HG03460 (cell line): Measurements from ENCODE around the gene HSF2BP.
"Not testable (repeated sequence)": the region's sequence is repeated elsewhere in the genome, so short reads cannot be mapped to it uniquely, and the experiment has no call there.

Experiments
- ATAC-seq: cut with Tn5 transposase; IDR thresholded peaks from one replicate; pipeline ENCODE4 v1.9.1; 2021; ENCODE audit not compliant: unreplicated experiment

HSF2BP gene

GRCh38 chr21:43562451-43562850, 96.8 kb downstream of the HSF2BP start:
- not testable (repeated sequence) for ATAC-seq

- ATAC-seq: not testable (repeated sequence)
Observed at GRCh38 chr21:43540561-43540960, 118.7 kb downstream of the HSF2BP start.

- not testable (repeated sequence) for ATAC-seq
Observed at GRCh38 chr21:43522495-43523131, 136.7 kb downstream of the HSF2BP start.

DNA sequence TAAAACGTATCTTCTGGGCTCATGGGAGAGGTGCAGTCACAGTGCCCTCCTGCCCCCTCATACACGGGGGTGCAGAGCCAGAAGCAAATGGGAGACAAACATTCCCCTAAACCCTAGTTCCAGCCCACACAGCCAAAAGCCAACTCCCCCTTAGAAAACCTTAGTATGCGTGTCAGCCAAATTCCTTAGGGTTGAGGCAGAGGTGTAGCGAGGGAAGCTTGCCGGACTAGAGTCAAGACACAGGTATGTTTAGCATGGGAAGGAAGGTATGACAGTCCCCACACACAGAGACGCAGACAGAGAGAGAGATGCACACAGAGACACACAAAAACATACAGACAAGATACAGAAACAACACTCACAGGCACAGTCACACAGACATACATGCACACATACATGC, 141.6 kb downstream of the HSF2BP start:
- not testable (repeated sequence) for ATAC-seq

DNA sequence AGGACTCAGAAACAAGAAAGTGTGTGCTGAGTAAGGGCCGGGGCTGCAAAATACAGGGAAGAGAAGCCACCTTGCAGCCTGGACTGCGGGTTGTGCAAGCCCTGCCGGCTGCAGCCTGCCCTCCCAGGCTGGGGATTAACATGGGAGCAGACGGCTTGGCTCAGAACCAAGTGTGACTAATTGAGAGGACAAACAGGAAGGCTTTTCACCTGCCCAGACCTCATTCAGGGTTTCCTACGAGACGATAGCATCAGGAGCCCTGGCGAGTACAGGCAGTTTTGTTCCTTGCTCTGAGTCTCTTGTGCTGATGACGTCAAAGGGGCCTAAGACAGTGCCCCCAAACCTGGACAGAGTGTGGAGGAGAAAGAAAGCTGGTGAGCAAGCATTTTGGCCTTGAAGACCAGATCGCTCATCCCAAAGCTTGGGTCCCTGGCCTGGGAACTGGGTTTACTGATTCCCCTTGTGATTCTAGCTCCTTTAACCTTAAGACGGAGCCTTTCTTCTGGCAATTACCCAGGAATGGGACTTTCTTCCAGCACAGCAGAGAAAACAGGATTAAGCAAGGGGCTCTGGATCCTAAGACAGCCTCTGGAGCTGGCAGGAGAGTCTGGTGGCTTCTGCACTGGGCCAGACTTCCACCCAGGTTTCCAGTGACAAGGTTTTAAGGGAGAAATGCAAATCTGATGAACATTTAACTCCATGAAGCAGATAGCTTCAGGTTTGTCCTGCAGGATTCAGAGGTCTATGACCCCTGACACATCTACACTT, 142.2 kb downstream of the HSF2BP start:
- ATAC-seq: not testable (repeated sequence)

DNA sequence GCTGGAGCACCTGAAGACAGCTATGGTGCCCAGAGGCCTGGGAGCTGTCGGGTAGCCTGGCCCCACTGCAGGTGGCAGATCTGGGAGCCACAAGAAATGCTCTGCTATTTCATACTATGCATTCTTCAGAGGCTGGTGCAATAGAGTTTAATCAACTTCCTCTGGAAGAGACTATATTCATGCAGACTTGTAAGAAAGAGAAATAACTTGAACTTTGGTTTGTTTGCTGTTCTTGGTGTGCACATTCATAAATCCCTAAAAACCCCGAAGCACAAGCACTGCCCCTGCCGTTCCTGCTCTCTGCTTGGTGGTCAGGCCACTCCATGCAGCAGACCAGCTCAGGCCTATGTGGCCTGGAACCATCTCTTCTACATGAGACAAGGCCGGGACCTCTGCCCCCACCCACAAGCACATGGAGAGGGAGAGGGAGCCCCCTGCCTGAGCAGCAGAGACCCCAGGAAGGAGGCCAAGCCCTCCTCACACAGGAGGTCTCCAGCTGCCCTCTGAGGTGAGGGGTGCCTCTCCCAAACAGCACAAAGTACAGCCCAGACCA, 142.9 kb downstream of the HSF2BP start:
- ATAC-seq: not testable (repeated sequence)

GRCh38 chr21:43514834-43515233, 144.5 kb downstream of the HSF2BP start:
- not testable (repeated sequence) for ATAC-seq

GRCh38 chr21:43513023-43513422, 146.3 kb downstream of the HSF2BP start:
- not testable (repeated sequence) for ATAC-seq

DNA sequence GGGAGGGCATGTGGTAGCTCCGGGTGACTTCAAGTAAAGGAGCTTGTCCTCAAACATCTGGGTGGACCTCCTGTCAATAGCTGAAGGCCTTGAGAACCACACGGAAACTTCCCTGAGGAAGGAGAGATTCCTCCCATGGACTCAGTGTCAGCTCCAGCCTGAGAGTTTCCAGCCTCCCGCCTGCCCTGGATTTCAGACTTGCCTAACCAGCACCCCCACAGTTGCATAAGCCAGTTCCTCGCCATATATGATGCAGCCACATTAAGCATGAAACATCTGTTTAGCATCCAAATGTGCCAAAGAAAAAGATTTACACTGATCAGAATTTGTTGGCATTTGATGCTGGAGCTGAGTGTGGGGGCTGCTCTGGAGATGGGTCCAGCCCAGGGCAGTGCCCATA, 148.1 kb downstream of the HSF2BP start:
- not testable (repeated sequence) for ATAC-seq

DNA sequence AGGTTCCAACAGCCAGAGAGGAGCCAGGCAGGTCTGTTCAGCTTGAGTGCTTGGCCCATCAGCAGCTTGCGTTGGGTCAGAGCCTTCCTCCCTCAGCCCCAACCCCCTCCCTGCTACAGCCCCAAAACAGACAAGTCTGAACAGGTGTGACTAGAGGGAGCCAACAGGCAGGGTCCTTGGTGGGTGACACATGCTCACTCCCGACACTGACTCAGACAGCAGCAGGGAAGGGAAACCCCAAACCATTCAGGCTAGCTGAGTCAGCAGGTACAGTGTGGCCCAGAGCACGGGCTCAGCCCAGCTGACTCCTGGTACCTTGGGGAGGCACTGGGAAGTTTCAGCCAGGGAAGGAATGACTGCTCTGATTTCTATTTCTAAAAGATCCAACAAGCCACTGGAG, 148.6 kb downstream of the HSF2BP start:
- ATAC-seq: not testable (repeated sequence)

- ATAC-seq: not testable (repeated sequence)
Observed at GRCh38 chr21:43503892-43504291, 155.4 kb downstream of the HSF2BP start.

- not testable (repeated sequence) for ATAC-seq
Observed at GRCh38 chr21:43503075-43503750, 156.1 kb downstream of the HSF2BP start.

DNA sequence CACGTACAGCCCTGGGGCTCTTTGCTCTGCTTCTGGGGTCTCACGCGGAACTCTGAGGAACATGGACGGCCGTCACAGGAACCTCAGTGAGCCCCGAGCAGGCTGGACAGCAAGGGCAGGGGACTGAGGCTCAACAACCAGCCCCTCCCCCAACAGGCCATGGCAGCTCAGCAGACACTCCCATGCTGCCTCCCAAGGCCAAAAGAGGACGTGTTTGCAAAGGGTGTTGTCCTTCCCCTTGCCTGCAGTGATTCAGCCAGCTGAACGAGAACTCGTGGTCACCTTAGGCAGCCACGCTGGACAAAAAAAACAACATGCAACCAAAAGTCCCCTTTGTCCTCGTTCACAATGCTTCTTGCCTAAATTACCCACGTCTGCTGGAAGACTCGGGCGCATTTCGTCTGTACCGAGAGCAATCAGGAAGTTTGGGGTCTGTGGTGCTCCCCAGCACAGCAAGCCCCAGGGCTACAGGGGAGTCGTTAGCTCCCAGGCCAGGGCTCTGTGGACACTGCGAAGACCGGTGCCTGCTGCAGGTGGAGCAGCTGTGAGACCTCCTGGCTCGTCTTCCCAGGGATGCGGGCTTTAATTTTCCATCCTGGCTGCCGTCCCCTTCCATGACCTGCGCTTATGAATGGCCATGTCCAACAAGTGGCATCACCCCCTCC, 156.7 kb downstream of the HSF2BP start:
- ATAC-seq: not testable (repeated sequence)

GRCh38 chr21:43498924-43499323, 160.4 kb downstream of the HSF2BP start:
- ATAC-seq: not testable (repeated sequence)

GRCh38 chr21:43498065-43498464, 161.2 kb downstream of the HSF2BP start:
- not testable (repeated sequence) for ATAC-seq

DNA sequence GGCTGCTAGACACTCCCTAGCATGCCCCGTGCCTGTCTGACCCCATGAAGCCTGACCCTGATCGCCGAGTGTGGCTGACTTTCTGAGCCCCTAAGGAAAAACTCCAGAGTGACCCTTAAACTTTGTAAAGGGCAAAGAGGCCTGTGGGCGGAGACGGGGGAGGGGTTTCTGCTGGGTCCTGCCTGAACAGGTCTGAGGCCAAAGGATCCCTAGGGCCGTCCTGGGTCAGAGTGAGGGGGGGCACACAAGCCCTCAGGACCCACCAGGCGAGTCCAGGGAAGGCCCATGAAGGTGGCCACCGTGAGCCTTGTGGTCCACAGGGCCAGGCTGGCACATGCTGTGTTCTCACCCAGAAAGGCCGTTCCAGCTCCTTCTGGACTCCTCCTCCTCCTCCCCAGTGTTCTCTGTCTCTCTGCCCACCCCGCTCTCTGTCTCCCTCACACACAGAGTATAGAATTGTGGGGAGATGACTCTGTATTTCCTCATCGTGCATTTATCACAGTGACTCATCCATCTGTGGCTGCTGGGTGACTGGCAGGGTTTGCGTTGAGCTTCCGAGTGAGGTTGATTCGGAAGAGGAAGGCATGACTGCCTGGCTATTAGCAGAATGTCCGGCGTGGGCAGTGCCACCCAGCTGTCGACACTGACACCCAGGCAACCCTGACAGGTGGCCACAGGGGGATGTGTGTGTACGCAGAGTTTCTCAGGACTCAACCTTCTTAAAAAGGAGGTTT, 164.8 kb downstream of the HSF2BP start:
- not testable (repeated sequence) for ATAC-seq

DNA sequence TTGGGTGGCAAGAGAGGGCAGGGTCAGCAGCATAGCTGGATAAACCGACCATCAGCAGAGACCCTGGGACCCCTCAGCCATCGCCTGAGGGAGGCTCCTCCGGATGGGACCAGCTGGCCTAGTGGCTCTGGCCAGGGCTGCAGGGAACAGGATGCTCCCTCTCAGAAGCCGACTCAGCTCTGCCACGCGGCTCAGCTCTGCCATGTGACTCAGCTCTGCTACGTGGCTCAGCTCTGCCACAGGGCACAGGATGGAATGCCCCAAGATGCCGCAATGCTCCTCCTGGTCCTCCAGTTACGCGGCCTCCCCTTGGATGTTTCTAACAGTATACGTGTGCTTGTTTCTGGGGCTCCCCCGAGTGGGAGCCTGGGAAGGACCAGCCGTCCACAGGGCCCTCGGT, 165.8 kb downstream of the HSF2BP start:
- ATAC-seq: not testable (repeated sequence)

DNA sequence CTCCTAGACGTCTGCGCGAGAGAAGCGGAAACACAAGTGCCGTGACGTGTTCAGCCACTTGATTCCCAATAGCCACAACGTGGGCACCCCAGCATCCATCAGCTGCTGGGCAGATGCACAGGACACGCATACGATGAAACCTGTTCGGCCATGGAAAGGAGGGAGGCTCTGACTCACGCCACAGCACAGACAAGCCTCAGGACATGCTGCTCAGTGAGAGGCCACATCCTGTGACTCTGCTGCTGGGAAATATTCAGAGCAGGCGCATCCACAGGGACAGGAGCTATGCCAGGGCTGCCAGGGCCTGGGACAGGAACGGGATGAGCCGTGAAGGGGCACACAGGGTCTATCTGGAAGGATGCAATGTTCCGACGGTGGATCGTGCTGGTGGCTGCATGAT, 171.1 kb downstream of the HSF2BP start:
- ATAC-seq: not testable (repeated sequence)

DNA sequence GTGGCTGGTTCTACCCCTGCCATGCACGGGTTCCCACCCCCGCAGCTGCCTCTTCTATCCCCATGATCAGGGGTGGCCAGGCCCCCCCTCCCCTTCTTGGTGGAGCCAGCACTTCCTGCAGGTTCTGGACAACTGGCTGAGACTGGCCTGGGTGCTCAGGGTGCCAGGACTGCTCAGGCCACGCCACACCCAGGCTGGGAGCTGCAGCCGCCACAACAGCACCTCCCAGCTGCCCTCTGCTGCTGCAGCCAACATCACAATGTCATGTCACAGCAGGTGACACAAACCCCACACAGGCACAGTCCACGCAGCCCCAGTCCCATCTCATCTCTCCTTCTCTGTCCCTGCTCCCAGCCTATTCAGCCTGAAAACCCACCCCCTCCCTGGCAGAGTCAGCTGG, 173.2 kb downstream of the HSF2BP start:
- not testable (repeated sequence) for ATAC-seq

DNA sequence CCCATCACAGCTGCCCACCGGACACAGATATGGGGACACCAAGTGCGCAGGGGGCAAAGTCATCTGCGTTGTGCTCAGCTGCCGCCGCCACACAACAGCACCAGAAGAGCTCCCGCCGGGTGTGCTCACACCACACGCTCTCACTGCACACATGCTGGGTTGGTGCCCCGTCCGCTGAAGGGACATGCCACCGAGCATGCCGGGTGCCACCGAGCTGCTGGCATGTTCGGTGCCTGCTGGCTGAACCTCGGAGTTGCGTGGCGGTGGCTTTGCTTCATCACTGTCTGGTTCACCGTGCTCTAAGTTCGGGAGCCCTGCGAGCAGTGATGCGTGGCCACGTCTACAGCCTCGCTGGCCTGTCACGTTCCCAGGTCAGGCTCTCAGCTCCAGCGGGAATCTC, 174.3 kb downstream of the HSF2BP start:
- ATAC-seq: not testable (repeated sequence)
